Activated CD4-positive, CD25-positive, alpha-beta regulatory T cell treated with anti-CD3 and anti-CD28 coated beads, Interleukin-2, amount 50 U/mL, for 16 hours (primary cell): ENCODE data around the gene INAFM2.
A peak's percentile ranks its signal among the peaks of the same experiment; 100 is the strongest.

Source experiments
- DNase-seq: peaks from one replicate; pipeline ENCODE4 v3.0.0-alpha.2; 2020; ENCODE audit warnings: low read depth, low spot score

INAFM2 gene

DNA sequence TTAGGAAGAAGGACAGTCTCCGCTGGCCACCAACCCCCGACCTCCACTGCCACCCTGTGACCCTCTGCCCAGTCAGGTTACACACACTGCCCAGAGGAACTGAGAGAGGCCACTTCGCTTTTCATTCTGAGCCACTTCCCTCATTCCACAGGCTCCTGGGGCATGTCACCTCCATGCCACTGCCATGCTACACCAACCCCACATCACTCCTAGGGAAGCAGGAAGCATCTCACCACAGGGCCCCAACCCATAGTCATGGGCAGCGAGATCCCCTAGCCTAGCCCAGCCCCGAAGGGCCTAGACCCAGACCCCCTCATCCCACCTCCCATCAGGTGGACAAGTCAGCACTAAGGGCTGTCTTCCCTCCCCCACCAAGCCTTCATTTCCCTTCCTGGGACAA is 17.1 kb upstream of the INAFM2 start:
- no peak for DNase-seq

DNA sequence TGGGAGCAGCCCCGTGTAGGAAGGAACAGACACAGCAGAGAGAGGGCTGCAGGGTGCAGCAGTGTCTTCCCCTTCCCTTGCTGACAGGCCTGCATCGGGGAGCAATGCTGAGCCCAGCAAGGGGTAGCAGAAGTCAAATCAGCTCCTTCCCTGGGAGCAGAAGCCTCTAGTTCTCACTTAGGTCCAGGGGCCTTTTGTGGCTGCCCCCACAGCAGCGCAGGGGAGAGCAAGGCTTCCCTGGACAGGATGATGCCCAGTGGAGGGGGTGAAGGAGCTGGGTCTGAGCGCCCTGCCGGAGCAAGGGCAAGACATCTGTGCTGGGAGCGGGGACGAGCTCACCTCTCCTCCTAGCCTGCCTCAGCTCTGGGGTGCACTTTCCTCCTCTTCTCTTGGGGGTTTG is 16.6 kb upstream of the INAFM2 start:
- DNase-seq, result no peak

- peak; percentile 39 for DNase-seq
Observed at GRCh38 chr15:40307421-40308211, 15.9 kb upstream of the INAFM2 start, which contains the start of gene PLCB2. Gene PLCB2, minus strand, starts transcription at chr15:40307935. Its CDS starts 263 bp downstream, at chr15:40307672.

- no peak for DNase-seq
Observed at GRCh38 chr15:40309344-40309862, 14.1 kb upstream of the INAFM2 start.

DNA sequence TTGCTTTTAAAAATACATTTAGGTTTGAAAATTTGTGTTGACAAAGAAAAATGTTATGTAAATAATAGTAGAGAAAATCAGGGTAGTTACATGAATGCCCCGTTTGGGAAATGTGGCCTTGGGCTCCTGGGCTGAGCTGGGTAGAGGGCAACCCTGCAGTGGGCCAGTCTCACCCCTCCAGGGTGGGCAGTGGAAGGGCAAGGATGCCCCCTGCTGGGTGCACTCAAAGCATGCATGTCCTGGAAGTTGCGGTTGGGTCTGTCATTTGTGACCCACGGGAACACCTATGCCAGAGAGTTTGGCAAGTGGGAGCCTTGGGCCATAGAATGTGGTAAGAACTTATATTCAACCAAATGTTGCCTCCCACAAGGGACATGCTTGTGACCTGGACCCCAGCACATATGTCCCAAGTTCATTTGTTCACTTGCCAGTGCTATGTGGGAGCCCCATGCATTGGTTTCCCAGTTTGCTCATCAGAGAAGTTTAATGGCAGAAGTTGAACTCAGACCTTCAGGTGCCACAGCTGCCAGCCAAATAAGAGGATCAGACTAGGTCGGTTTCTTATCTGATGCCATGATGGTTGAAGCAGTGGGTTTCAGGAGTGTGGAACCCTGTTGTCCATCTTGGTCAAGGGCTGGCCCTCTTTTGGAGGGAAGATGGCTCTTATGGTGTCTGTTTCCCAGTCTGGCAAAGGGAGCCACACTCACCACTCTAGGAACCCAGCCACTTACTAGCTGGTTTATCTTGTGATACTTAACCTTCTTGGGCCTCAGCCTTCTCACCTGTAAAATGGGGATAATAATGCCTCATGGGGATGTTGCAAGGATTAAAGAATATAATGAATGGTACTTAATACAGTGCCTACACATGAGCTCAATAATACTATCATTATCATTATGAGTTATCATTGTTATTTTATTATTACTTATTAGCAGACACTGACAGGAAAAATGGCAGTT is 13.2 kb upstream of the INAFM2 start:
- DNase-seq, result peak; percentile 28

GRCh38 chr15:40310993-40311392 is 12.5 kb upstream of the INAFM2 start:
- no peak for DNase-seq

GRCh38 chr15:40312370-40313158 is 10.9 kb upstream of the INAFM2 start:
- no peak for DNase-seq

- DNase-seq, result no peak
Observed at GRCh38 chr15:40313531-40314398, 9.7 kb upstream of the INAFM2 start.

GRCh38 chr15:40314723-40315276 is 8.7 kb upstream of the INAFM2 start:
- no peak for DNase-seq

- no peak for DNase-seq
Observed at GRCh38 chr15:40316931-40317330, 6.6 kb upstream of the INAFM2 start.

GRCh38 chr15:40317580-40317979 is 5.9 kb upstream of the INAFM2 start:
- DNase-seq, result no peak

- no peak for DNase-seq
Observed at GRCh38 chr15:40320409-40320808, 3.1 kb upstream of the INAFM2 start.

DNA sequence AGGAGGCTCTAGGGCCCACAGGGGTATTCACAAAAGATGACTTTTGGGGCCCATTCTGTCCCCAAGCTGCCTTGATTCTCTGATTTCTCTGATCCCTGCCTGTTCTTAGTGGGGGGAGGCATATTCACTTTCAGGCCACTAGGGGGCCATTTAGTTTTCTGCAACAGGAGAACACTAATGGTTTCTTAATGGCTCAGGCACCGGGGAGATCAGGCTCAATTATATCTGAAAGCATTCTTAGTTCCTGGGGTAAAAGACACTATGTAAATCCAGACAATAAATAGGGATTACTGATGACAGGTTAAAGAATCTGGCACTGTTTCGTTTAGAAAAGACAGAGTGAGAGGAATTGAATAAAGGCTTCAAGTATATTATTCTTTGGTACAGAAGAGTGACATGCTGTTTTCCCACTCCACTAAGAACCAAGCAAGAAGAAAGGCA is 2.5 kb upstream of the INAFM2 start:
- peak; percentile 40 for DNase-seq

- DNase-seq, result no peak
Observed at GRCh38 chr15:40322531-40323238, 807 bp upstream of the INAFM2 start.

DNA sequence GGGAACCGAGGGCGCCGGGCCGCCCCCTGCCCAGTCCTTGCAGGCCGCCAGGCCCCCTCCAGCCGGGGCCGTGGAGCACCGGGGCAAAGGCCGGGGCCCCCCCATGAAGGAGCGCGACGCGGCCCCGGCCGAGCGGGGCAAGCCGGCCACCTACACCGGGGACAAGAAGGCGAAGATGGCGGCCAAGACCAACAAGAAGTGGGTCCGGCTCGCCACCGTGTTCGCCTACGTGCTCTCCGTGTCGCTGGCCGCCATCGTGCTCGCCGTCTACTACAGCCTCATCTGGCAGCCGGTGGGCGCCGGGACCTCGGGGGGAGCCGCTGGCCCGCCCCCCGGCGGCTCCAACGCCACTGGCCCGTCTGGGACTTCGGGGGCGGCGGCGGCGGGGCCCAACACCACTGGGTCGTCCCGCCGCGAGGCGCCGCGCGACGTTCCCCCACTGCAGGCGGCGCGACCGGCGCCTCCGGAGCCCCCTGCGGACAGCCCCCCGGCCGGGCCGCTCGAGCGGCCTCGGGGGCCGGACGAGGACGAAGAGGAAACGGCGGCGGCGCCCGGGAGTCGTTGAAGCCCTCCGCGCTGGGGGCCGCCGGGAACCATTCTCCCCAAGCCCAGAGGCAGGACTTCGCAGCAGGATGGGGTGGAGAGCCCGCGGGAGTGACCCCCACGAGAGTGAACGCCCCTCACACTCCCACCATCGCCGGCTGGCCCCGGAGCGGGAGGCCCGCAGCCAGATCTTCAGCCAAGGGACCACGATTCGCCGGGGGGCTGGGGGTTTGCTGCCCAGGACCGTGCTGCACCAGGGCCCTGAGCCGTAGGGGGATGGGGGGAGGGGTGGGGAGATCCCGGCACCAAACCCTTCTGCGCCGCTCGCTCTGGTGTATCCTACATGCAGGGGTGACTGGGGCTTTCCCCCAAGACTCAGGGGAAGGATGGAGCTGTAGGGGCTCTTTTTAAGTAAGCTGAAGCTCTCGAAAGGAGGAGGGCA is 753 bp downstream of the INAFM2 start:
- DNase-seq, result no peak

DNA sequence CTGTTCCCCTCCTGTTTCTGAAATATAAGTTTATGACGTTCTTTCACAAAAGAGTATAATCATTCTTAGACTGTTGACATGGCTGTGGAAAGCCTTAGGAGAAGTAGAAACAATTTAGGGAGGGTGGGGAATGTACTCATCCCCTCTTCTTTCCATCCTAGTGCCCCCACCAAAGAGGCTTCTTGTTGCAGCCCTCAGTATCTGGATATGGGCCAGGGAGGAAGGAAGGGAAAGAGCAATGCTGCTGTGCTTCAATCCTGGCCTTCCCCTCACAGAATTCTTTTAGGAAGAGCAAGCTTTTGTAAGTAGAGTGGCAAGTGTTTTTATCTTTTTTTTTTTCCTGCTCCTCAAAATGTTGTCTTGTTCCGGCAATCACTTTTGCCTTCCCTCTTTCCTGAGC is 1.7 kb downstream of the INAFM2 start:
- DNase-seq, result no peak

- no peak for DNase-seq
Observed at GRCh38 chr15:40325700-40326099, 2.2 kb downstream of the INAFM2 start.

GRCh38 chr15:40327457-40327856 is 4.0 kb downstream of the INAFM2 start:
- no peak for DNase-seq
